Peyer's patch (tissue), 4 donors: ENCODE results near the gene ZNF784.

Experiments
- CTCF ChIP-seq, 6 experiments: fragments of 450-650 bp in 4 of 6; fragments of 200-600 bp in 2 of 6; sonication (generic) in 1 of 6; IDR thresholded peaks; one replicate each; pipeline ENCODE4 v1.5.1; 2017 to 2019; ENCODE audit warnings: antibody characterized with exemption in 6 of 6, mild to moderate bottlenecking in 3 of 6, moderate library complexity in 1 of 6
- POLR2A ChIP-seq, 2 donors: fragments of 450-650 bp; IDR thresholded peaks; one replicate each; pipeline ENCODE4 v1.5.1; 2017; ENCODE audit warnings: antibody characterized with exemption in 2 of 2, mild to moderate bottlenecking in 2 of 2, moderate library complexity in 2 of 2

- TF ChIP-seq CTCF (IDR thresholded peaks at IDR 0.05) (no peak), POLR2A (IDR thresholded peaks at IDR 0.05) (no peak)
Measured at GRCh38 chr19:55621205-55621672, 3.1 kb downstream of the ZNF784 start.
